MG63 (cell line): ENCODE data around the gene TPSG1. TPM values are rescaled to one million over a fixed set of nuclear protein-coding genes. Genes with fewer than 3 reads are reported as not detected.

ENCODE experiments used
- total RNA-seq: library from RNA; depleted of rRNA; stranded (reverse); fragments of >200 nt; shearing (Covaris generic); gene quantifications from 2 replicates; pipeline ENCODE4 v1.2.3, GENCODE V29; 2014; ENCODE audit warnings: low replicate concordance; rRNA removed

Gene TPSG1
- total RNA-seq, 1 experiment from 2014 or later = 1.7 TPM

Other genes starting within 250 kb of the TPSG1 start
- 0.25 TPM in 1 of 2 replicates, not detected in the other for gene SOX8, start 243.5 kb downstream of the TPSG1 start, total RNA-seq
- not detected in 2 replicates for gene SSTR5, start 152.5 kb downstream of the TPSG1 start, total RNA-seq
- gene C1QTNF8, start 129.0 kb downstream of the TPSG1 start, total RNA-seq = not detected in 2 replicates
- gene CACNA1H, start 72.2 kb downstream of the TPSG1 start, total RNA-seq = 0.27 and 0.59 TPM in 2 replicates
- gene TPSB2, start 4.9 kb upstream of the TPSG1 start, total RNA-seq = not detected in 2 replicates
- gene TPSAB1, start 15.4 kb upstream of the TPSG1 start, total RNA-seq = not detected in 2 replicates
- gene TPSD1, start 30.8 kb upstream of the TPSG1 start, total RNA-seq = not detected in 2 replicates
- gene UBE2I, start 84.4 kb upstream of the TPSG1 start, total RNA-seq = 154 and 228 TPM in 2 replicates
- 1.1 TPM in 1 of 2 replicates, not detected in the other for gene BAIAP3, start 108.4 kb upstream of the TPSG1 start, total RNA-seq
- 138 and 174 TPM in 2 replicates for gene TSR3, start 126.6 kb upstream of the TPSG1 start, total RNA-seq
- gene GNPTG, start 126.7 kb upstream of the TPSG1 start, total RNA-seq = 40.9 and 52.2 TPM in 2 replicates
- 10.5 and 16.2 TPM in 2 replicates for gene UNKL, start 189.4 kb upstream of the TPSG1 start, total RNA-seq
- gene UQCC4, start 195.5 kb upstream of the TPSG1 start, total RNA-seq = 28.1 and 52.9 TPM in 2 replicates
- not detected in 2 replicates for gene PERCC1, start 205.8 kb upstream of the TPSG1 start, total RNA-seq
- gene CCDC154, start 219.3 kb upstream of the TPSG1 start, total RNA-seq = 2.9 and 5.6 TPM in 2 replicates
- 32.7 and 115 TPM in 2 replicates for gene CLCN7, start 249.8 kb upstream of the TPSG1 start, total RNA-seq